LNCaP clone FGC (cell line): ENCODE measurements around the gene CDK9.
"Not testable (repeated sequence)": the region's sequence is repeated elsewhere in the genome, so short reads cannot be mapped to it uniquely, and the experiment has no call there.

ENCODE experiments used
- DNase-seq: peaks from one replicate; pipeline ENCODE4 v3.0.0-alpha.2; 2011; ENCODE audit warnings: low read depth
- H3K4me3 ChIP-seq: 2 replicates; pipeline ENCODE4 v1.5.1; 2011; ENCODE audit warnings: mild to moderate bottlenecking, low read depth, low read length, control low read depth
- CTCF ChIP-seq: IDR thresholded peaks from 2 replicates; pipeline ENCODE4 v1.5.1; 2012; ENCODE audit warnings: mild to moderate bottlenecking; ENCODE audit not compliant: control insufficient read depth, insufficient read depth; ENCODE audit errors: extremely low read depth

Gene CDK9

DNA sequence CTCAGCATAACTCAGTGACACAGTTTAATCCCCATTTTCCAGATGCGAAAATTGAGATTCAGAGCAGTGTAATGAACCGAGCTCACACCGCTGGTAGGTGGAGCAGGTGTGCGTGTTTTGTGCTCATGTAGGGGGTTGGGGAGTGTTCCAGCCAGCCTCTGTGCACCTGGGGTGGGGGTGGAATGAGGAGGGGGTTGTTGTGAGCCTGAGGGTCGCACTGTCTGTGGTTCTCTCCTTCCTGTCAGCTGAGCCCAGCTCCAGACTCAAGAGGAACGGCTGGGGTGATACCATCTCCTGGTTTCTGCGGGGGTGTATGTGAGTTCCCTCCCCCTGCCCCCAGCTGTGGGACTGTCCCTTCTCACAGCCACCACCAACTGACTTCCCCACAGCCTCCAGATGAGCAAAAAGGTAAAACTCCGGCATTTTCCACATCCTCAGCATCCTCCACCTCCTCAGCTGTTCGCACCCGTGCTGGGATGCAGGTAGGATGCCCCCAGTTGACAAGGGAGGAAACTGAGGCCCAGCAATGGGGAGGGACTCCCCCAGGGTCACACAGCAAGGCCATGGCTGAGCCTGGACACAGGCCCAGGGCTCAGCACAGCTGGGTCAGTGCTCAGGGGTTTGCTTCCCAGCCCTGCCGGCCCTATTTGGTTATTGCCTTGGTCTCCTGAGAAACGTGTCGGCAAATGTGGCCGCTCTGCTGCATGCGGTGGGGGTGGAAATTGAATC is 9.5 kb upstream of the CDK9 start:
- no peak overlapping the region for H3K4me3 ChIP-seq
- no peak for DNase-seq
- no peak for TF ChIP-seq CTCF

DNA sequence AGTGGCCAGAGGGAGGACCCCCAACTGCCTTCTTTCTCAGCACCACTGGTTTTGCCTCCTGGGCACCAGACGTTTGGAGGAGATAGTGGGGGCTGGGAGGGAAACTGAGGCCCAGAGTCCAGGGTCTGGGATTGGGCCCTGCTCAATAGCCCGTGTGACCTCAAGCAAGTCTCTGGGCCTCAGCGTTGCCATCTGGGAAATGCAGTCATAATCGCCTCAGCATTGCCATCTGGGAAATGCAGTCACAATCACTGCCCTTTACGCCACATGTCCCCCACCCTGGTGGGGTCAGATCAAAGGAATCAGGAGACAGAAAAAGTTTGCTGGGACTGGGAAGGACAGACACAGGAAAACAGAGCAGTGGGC is 8.9 kb upstream of the CDK9 start:
- no peak for TF ChIP-seq CTCF
- no peak for DNase-seq
- H3K4me3 ChIP-seq = no peak overlapping the region

GRCh38 chr9:127777368-127777980 is 8.4 kb upstream of the CDK9 start:
- DNase-seq = no peak
- no peak for TF ChIP-seq CTCF
- no peak overlapping the region for H3K4me3 ChIP-seq

DNA sequence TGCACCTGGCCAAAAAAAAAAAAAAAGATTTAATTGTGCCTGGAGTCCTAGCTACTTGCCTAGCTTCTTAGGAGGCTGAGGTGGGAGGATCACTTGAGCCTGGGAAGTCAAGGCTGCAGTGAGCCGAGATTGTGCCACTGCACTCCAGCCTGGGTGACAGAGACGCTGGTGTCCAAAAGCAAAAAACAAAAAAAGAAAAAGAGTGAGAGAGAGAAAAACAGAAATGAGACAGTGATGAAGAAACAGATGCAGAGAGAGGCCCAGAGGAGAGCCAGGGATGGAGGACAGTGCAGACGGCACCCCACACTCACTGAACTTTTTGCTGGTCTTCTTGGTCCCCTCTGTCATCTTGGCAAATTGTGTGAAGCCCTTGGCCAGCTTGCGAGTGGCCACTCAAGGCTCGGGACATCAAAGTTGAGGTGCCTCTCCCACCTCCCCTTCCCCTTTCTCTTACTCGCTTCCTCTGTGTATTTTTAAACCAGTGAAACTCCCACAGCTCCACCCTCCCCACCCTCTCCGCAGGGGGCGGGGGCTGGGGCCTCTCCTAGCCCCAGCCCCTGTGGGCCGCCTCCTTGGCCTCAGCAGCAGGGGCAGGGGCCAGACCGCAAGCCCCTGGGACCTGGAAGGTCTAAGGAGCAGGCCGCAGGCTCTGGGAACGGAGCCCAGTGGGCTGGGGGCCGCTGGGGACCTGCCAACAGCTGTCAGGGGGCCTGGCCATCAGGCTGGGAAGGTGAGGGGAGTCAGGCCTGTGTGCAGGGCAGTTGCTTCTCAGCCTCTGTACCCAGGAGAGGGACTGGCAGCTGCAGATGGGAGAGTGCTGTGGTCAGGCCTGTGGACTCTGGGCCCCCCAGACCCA is 7.3 kb upstream of the CDK9 start, which contains the start of gene SH2D3C:
Gene SH2D3C (minus strand): TSS at position 387 of the 856 bp plus-strand sequence. CDS start 39 bp downstream, at position 348.
- H3K4me3 ChIP-seq = no peak within 1 kb of the TSS
- TF ChIP-seq CTCF = no peak
- no peak for DNase-seq

DNA sequence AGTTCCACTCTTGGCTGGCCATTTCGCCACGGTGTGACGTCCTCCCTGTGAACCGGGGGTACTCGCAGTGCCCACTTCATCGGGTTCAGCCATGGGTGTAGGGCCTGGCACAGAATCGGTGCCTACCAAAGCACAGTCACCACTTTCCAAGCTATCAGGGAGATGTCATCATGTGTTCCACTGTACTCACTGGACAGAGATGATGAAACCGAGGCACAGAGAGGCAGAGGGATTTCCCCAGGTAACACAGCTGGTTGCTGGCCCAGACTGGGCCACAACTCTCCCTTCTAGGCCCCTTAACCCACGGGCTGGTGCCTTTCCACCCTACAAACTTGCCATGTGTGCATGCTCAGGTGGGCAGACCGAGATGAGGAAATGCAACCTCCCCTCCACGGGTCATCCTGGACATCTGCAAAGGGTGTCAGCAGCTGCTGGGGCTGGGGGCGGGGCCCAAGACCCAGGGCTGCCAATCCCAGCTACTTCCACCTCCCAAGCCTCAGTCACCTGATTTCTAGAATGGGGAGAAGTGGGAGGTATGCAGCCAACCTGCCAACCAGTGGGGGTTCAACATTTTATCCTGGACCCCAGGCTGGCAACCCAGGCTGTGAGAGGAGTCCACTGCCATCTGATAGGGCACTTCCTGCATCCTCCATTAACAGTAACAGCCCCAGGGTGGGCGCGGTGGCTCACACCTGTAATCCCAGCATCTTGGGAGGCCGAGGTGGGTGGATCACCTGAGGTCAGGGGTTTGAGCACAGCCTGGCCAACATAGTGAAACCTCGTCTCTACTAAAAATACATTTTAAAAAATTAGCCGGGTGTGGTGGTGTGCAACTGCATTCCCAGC is 6.5 kb upstream of the CDK9 start:
- DNase-seq = no peak
- TF ChIP-seq CTCF = no peak
- H3K4me3 ChIP-seq = no peak overlapping the region

- DNase-seq = no peak
- H3K4me3 ChIP-seq = no peak overlapping the region
- no peak for TF ChIP-seq CTCF
These were observed 5.5 kb upstream of the CDK9 start for GRCh38 chr9:127780126-127780885.

DNA sequence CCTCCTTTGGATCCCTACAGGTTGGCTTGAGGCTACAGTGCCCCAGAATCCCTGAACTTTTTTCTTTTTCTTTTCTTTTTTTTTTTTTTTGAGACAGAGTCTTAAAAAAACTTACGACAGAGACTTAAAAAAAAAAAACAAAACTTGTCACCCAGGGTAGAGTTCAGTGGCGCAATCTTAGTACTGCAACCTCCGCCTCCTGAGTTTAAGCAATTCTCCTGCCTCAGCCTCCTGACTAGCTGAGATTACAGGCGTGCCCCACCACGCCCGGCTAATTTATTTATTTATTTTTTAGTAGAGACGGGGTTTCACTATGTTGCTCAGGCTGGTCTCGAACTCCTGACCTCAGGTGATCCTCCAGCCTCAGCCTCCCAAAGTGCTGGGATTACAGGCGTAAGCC is 4.9 kb upstream of the CDK9 start:
- DNase-seq, H3K4me3 ChIP-seq: not testable (repeated sequence)
